ENCODE measurements around the gene RAI1. TPM values are rescaled to one million over a fixed set of nuclear protein-coding genes. Genes with fewer than 3 reads are reported as not detected.

The RAI1 gene
- total and polyA plus RNA-seq, 12 donors, result 4.2 to 37.3 (median 26.9) TPM

DNA sequence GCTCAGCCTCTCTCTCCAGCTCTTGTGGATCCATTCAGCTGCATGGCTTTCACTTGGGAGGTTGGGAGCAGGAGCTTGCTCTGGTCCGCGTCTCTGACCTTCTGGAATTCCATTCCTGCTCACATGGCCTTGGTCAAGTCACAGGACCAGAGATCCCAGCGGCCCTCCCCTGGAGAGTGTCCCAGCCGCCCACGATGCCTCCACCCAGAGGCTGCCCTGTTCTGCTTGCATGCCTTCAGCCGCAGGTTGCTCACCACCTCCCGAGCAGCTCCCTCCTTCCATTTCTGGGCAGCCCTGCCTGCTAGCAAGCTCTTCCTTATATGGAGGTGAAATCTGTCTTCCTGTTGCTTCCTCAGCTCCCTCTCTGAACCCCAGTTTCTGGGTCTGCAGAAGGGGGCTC is 32.6 kb downstream of the RAI1 start:
- Histone ChIP-seq H3K27me3 (no peaks in the 10 kb centered on the region), H3K4me1 (replicated peaks in 1 of 2) (peaks cover 18 to 42% of the 10 kb centered on the region in 2 donors), H3K9me3 (replicated peaks in 1 of 3) (no peaks in the 10 kb centered on the region), H3K36me3 (replicated peaks in 1 of 2) (no peaks in the 10 kb centered on the region), H3K4me3 (no peak overlapping the region), H3K27ac (peak overlapping the region in 4 of 5 donors; percentile 10 to 73 (median 42))
- TF ChIP-seq, protein P1, sequence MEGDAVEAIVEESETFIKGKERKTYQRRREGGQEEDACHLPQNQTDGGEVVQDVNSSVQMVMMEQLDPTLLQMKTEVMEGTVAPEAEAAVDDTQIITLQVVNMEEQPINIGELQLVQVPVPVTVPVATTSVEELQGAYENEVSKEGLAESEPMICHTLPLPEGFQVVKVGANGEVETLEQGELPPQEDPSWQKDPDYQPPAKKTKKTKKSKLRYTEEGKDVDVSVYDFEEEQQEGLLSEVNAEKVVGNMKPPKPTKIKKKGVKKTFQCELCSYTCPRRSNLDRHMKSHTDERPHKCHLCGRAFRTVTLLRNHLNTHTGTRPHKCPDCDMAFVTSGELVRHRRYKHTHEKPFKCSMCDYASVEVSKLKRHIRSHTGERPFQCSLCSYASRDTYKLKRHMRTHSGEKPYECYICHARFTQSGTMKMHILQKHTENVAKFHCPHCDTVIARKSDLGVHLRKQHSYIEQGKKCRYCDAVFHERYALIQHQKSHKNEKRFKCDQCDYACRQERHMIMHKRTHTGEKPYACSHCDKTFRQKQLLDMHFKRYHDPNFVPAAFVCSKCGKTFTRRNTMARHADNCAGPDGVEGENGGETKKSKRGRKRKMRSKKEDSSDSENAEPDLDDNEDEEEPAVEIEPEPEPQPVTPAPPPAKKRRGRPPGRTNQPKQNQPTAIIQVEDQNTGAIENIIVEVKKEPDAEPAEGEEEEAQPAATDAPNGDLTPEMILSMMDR (IDR thresholded peaks at IDR 0.05), result no peak
- TF ChIP-seq POLR2A (IDR thresholded peaks at IDR 0.05), result peak in 1 of 2 donors; percentile 59
- peak in 6 of 7 donors; percentile 79 to 90 (median 82) for DNase-seq
- 27 to 47% (median 37%) methylated on average over 4 to 7 of the region's 7 CpGs for WGBS, 4 donors
- intact Hi-C loops (cut with DNase I), result no loop called here

DNA sequence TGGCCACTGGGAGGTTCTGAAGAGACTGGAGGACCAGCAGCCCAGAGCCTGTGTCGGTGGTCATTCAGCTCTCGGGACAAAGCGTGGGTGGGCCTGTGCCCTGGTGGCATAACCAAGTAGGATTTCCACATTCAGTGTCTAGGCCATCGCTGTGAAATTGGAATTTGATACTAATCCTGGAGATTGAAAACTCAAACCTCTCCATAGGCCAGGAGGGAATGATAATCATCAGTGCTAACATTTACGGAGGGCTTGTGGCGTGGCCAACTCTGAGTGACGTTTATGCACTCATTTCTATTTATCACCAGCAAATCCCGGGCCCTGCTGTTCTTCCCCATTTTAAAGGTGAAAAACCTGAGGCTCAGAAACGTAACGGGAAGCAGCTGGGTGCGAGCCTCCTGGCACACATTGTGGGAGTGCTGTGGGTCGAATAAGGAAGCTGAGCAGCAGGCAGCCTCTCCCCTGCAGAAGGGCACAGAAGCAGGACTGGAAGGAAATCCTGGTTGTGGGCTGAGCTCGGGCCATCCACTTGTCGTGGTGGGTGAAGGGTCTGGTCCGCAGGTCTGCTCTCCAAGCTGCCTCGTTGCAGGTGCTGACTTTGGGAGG is 33.1 kb downstream of the RAI1 start:
- DNase-seq, result no peak
- H3K4me1 ChIP-seq (replicated peaks in 1 of 2), result peaks cover 18 to 42% of the 10 kb centered on the region in 2 donors
- WGBS, 4 donors, result 43 to 59% (median 50%) methylated on average over 12 to 16 of the region's 16 CpGs
- intact Hi-C loops (cut with DNase I), result no loop called here
- peak overlapping the region in 4 of 5 donors; percentile 10 to 73 (median 42) for H3K27ac ChIP-seq
- no peaks in the 10 kb centered on the region for H3K36me3 ChIP-seq (replicated peaks in 1 of 2)
- H3K4me3 ChIP-seq, result no peak overlapping the region
- TF ChIP-seq POLR2A (IDR thresholded peaks at IDR 0.05), result no peak
- TF ChIP-seq, protein P1 (IDR thresholded peaks at IDR 0.05), result no peak
- H3K9me3 ChIP-seq (replicated peaks in 1 of 3), result no peaks in the 10 kb centered on the region
- H3K27me3 ChIP-seq, result no peaks in the 10 kb centered on the region

DNA sequence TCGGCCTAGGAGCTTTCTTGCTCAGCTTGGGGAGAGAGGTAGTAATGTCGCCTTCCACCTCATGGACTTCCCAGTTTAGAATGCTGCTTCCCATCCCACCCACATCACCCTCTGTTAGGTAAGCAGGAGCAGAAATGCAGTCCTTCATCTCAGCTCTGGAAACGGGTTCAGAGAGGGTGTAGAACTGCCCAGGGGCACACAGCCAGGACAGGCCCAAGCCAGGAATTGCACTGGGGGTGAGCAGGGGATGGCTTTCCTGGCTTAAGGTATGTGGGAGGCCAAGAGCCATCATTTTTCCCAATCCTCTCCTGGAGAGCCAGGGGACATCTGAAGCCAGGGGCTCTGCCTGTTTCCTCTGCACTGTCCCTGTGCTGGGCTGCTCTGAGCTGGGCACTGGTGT is 33.6 kb downstream of the RAI1 start:
- Histone ChIP-seq H3K4me1 (replicated peaks in 1 of 2) (peaks cover 18 to 42% of the 10 kb centered on the region in 2 donors), H3K4me3 (no peak overlapping the region), H3K36me3 (replicated peaks in 1 of 2) (no peaks in the 10 kb centered on the region), H3K27me3 (no peaks in the 10 kb centered on the region), H3K27ac (peak overlapping the region in 2 of 5 donors; percentile 70 to 73), H3K9me3 (replicated peaks in 1 of 3) (no peaks in the 10 kb centered on the region)
- WGBS, 4 donors, result 71 to 84% (median 78%) methylated on average over 3 of the region's 3 CpGs
- intact Hi-C loops (cut with DNase I), result no loop called here
- no peak for DNase-seq
- TF ChIP-seq POLR2A (IDR thresholded peaks at IDR 0.05), result no peak
- TF ChIP-seq, protein P1 (IDR thresholded peaks at IDR 0.05), result no peak

- DNase-seq, result no peak
- no peaks in the 10 kb centered on the region for H3K27me3 ChIP-seq
- TF ChIP-seq POLR2A (IDR thresholded peaks at IDR 0.05), result no peak
- TF ChIP-seq, protein P1 (IDR thresholded peaks at IDR 0.05), result no peak
- H3K4me1 ChIP-seq (replicated peaks in 1 of 2), result peaks cover 8 to 30% of the 10 kb centered on the region in 2 donors
- H3K27ac ChIP-seq, result peak overlapping the region in 1 of 5 donors; percentile 8
- intact Hi-C loops (cut with DNase I), result no loop called here
- no peaks in the 10 kb centered on the region for H3K36me3 ChIP-seq (replicated peaks in 1 of 2)
- H3K4me3 ChIP-seq, result no peak overlapping the region
- 68 to 82% (median 79%) methylated on average over 4 to 7 of the region's 7 CpGs for WGBS, 4 donors
- no peaks in the 10 kb centered on the region for H3K9me3 ChIP-seq (replicated peaks in 1 of 3)
These were observed 35.7 kb downstream of the RAI1 start for GRCh38 chr17:17716837-17717523.

Data from adrenal gland (tissue), 12 donors.